GM20000 (cell line): ENCODE data around the gene F5.

Source experiments
- DNase-seq: peaks from one replicate; pipeline ENCODE4 v3.0.0; 2012; ENCODE audit warnings: low spot score
- TF ChIP-seq, protein P1 (sequence below): IDR thresholded peaks from 2 replicates; pipeline ENCODE4 v1.5.1; 2012; ENCODE audit warnings: mild to moderate bottlenecking, control low read depth; ENCODE audit errors: extremely low read depth, missing control alignments

The F5 gene

DNA sequence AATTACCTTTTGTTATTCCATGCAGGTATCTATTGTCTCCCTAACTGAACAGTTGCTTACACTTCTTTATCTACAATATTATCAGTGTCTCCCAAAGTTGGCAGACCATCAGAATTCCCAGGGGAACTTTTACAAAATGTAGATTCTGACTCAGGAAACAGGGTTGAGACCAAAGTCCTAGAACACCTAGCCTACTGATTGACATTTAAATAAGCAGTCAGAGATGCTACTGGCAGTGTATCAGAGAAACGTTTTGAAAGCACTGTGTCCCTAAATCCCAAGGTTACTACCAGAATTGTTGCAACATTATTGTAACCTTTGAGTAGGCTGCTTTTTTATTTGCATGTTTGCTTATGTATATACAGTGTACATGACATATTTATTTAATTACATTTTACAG, 1.8 kb upstream of the F5 start:
- TF ChIP-seq, protein P1, sequence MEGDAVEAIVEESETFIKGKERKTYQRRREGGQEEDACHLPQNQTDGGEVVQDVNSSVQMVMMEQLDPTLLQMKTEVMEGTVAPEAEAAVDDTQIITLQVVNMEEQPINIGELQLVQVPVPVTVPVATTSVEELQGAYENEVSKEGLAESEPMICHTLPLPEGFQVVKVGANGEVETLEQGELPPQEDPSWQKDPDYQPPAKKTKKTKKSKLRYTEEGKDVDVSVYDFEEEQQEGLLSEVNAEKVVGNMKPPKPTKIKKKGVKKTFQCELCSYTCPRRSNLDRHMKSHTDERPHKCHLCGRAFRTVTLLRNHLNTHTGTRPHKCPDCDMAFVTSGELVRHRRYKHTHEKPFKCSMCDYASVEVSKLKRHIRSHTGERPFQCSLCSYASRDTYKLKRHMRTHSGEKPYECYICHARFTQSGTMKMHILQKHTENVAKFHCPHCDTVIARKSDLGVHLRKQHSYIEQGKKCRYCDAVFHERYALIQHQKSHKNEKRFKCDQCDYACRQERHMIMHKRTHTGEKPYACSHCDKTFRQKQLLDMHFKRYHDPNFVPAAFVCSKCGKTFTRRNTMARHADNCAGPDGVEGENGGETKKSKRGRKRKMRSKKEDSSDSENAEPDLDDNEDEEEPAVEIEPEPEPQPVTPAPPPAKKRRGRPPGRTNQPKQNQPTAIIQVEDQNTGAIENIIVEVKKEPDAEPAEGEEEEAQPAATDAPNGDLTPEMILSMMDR: no peak

DNA sequence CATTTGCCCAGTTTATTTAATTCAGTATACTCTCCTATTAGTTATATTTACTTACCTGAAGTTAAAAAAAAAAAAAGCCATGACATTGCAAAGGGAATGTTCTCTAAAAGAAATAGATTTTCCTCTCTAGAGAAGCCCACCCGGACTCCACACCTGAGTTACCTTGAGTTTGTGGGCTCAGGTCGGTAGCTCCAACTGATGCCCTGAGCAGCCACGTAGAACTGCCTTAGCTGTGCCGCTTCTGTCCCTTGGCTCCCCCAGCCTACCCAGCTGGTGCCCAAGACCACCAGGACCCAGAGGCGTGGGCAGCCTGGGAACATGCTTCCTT, 250 bp downstream of the F5 start:
- TF ChIP-seq, protein P1: no peak
- DNase-seq: no peak

More for the DNA sequence above, 1.8 kb upstream of the F5 start:
- no peak for DNase-seq

DNA sequence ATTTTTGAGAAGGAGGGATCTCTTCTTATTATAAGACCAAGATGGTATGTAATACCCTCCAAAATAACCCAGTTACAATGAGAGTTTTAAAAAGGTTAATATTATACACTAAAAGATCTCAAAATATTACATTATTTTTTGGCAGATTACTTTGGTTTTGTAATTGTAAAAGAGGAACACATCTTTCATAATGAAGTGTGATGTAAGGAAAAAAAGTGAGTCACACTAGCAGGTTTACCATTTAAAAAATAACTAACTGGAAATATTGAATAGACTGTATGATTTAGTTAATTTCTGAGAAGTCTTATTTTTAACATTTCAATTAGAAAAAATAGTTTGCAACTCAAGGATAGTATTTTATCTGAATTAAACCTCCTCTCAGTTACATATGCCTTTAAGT, 1.1 kb downstream of the F5 start:
- DNase-seq: no peak
- TF ChIP-seq, protein P1: no peak

DNA sequence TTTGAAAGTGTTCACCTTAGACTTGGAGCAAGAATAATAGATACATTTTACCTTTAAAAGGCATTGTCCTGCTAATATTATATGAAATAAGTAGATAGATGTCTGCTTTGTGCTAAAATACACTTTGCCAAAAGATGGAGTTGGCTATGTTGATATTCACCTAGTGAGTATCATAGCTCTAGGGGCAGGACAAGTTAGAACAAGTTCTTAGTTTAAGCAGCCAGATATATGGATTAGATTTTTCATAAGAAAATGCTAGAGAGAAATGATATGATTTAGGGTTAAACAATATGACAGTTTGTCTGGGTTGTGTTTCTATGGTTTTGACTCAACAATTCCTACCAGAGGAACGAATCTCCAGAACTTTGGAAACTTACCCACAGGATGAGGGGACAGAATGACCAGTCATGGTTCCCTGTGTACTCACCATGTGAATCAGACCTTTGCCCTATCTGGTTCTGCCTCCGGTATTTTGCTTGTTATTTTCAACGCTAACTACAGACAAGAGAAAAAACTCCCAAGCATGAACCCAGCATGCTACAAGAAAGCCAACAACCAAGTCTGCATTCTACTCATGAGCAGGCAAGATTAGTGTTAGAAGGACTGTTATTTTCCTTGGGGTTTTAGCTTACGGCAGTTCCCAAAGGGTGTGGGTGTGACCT, 1.7 kb downstream of the F5 start:
- DNase-seq: no peak
- TF ChIP-seq, protein P1: no peak

DNA sequence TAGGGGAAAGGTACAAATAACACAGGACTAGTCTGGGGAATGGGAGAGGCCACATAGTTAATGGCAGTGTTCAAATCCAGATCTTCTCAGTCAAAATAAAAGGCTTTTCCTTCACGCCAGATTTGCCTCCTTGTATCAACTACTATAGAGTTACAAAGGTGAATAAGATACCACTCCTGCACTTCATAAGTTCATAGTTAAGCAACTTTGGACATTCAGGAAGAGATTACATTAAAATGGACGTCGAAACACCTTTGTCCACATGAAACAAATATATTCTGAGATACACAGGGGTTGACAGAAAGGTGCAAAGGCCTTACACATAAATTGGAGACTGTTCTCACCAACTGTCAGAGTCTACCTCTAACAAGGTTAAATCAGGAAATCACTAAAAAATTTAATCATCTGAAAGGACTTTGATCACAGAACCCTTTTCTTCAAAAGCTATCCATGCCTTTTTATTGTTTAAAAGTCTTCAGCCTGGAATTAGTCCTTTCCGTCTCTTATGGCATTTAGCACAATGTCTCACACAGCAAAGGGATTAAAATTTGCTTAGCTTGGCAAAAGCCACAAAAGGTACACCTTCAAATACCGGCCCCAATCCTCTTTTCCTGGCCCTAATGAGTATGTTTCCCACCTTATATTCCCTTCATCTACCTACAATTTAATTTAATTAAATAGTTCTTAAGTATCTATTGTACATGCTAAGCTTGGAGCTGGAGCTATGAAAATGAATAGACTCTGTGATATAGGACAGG, 8.1 kb downstream of the F5 start:
- TF ChIP-seq, protein P1: no peak
- no peak for DNase-seq

DNA sequence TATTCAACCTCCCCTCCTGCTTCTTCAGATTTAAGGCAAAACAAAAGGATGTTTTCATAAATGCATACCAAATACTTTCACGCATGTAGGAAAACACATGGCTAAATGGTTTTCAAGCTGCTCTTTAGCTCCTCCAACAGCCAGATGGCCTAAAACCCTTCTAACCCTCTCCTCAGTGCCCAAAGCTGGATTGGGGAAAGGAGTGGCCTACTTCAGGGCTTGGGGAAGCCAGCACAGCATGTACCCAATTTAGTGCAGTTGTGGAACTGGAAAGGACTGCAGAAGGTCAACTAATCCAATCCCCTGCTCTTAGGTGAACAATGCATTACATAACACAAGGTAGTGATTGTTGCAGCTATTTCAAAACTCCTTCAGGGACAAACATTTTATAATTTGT, 9.3 kb downstream of the F5 start:
- TF ChIP-seq, protein P1: no peak
- DNase-seq: no peak

DNA sequence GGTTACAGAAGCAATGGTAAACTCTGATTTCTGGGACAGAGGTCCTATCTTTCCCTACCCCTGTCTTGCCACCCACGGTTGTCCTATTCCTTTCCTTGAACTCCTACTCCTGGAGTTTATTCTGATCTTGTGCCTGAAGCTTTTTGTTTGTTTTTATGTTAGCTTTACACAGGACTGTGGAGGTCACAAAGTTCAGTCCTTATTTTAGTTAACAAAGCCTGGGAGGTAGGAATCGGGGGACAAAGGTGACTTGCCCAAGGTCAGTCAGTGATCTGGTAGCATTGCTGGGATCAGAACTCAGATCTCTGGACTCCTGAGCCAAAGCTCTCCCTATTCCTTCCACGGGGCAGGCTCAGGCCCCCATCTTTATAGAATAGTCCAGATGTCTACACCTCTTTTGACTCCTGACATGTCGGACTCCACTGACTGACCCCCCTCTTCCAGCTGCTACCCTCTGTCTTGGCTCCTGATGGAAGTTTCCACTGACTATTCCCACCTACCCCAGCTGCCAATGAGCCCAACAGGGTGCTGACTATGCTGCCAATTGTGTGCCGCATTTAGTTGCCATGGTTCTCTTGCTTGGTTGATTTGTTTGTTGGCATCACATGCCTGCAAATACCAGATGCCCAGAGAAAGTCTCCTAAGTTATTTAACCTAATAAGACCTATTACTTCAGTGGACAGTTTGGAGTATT, 9.9 kb downstream of the F5 start:
- no peak for DNase-seq
- TF ChIP-seq, protein P1: no peak
